H1 (cell line): Measurements from ENCODE around the gene OR13A1.

Source experiments
- BRCA1 ChIP-seq: IDR thresholded peaks from 2 replicates; pipeline ENCODE4 v1.6.1; 2012; ENCODE audit warnings: low read depth, low read length, improper control_type of control experiment
- CEBPB ChIP-seq: IDR thresholded peaks from 2 replicates; pipeline ENCODE4 v1.6.1; 2012; ENCODE audit warnings: low read depth, low read length
- EZH2 ChIP-seq: fragments of 200-600 bp; sonication (generic); IDR thresholded peaks from 2 replicates; pipeline ENCODE4 v1.7.1; 2012; ENCODE audit warnings: low read depth, mild to moderate bottlenecking, moderate library complexity, low read length, inconsistent platforms; ENCODE audit not compliant: severe bottlenecking
- JUND ChIP-seq: IDR thresholded peaks from 2 replicates; pipeline ENCODE4 v1.6.1; 2011; ENCODE audit warnings: mild to moderate bottlenecking, improper control_type of control experiment, low read length
- KDM1A ChIP-seq: fragments of 200-600, 300-600 bp; sonication (generic); IDR thresholded peaks from 2 replicates; pipeline ENCODE4 v1.7.1; 2016; ENCODE audit warnings: mild to moderate bottlenecking, low read length, borderline replicate concordance
- PHF8 ChIP-seq: fragments of 200-600 bp; sonication (generic); conservative IDR thresholded peaks from 2 replicates; pipeline ENCODE4 v1.7.1; 2012; ENCODE audit warnings: low read depth, mild to moderate bottlenecking, inconsistent platforms, low read length, moderate library complexity
- POLR2A ChIP-seq, 2 experiments: IDR thresholded peaks; 1 replicate in 1 of 2; 2 replicates in 1 of 2; pipeline ENCODE4 v1.6.1; 2011; ENCODE audit warnings: low read depth in 2 of 2, low read length in 2 of 2, mild to moderate bottlenecking in 2 of 2; ENCODE audit errors: control extremely low read depth in 1 of 2
- POLR2AphosphoS5 ChIP-seq: IDR thresholded peaks from 2 replicates; pipeline ENCODE4 v1.6.1; 2011; ENCODE audit warnings: low read depth, low read length
- SP1 ChIP-seq: IDR thresholded peaks from 2 replicates; pipeline ENCODE4 v1.6.1; 2011; ENCODE audit warnings: low read depth, low read length
- TAF1 ChIP-seq: IDR thresholded peaks from 2 replicates; pipeline ENCODE4 v1.6.1; 2011; ENCODE audit warnings: mild to moderate bottlenecking, low read depth, low read length
- TBP ChIP-seq: IDR thresholded peaks from 2 replicates; pipeline ENCODE4 v1.6.1; 2011; ENCODE audit warnings: low read depth, low read length, improper control_type of control experiment
- ZNF274 ChIP-seq: IDR thresholded peaks from 2 replicates; pipeline ENCODE4 v1.7.0; 2012; ENCODE audit warnings: low read length, borderline replicate concordance; ENCODE audit errors: extremely low read depth
- TF ChIP-seq, protein P1 (sequence below), 3 experiments: IDR thresholded peaks; 1 replicate in 2 of 3; 2 replicates in 1 of 3; pipeline versions ENCODE4 v1.5.1 to v1.6.1; 2011; ENCODE audit warnings: low read length in 3 of 3, mild to moderate bottlenecking in 3 of 3, inconsistent platforms in 2 of 3, low read depth in 1 of 3, moderate library complexity in 1 of 3; ENCODE audit not compliant: insufficient read depth in 1 of 3; ENCODE audit errors: control extremely low read depth in 1 of 3

DNA sequence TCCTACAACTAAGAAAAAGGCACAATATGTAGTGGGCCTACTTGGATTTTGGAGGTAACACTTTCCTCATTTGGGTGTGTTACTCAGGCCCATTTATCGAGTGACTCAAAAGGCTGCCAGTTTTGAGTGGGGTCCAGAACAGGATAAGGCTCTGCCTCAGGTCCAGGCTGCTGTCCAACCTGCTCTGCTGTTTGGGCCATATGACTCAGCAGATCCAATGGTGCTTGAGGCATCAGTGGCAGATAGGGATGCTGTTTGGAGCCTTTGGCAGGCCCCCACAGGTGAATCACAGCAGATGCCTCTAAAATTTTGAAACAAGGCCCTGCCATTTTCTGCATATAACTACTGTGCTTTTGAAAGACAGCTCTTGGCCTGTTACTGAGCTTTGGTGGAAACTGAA is 24.5 kb upstream of the OR13A1 start:
- TF ChIP-seq POLR2A (IDR thresholded peaks at IDR 0.05; ENCODE audit: control extremely low read depth in 1 of 2, low read depth in 2 of 2, low read length in 2 of 2), result no peak
- TF ChIP-seq PHF8, result no peak
- no peak for TF ChIP-seq SP1
- TF ChIP-seq TAF1, result no peak
- TF ChIP-seq KDM1A, result no peak
- no peak for TF ChIP-seq TBP
- TF ChIP-seq POLR2AphosphoS5, result no peak
- TF ChIP-seq JUND, result no peak
- TF ChIP-seq, protein P1, sequence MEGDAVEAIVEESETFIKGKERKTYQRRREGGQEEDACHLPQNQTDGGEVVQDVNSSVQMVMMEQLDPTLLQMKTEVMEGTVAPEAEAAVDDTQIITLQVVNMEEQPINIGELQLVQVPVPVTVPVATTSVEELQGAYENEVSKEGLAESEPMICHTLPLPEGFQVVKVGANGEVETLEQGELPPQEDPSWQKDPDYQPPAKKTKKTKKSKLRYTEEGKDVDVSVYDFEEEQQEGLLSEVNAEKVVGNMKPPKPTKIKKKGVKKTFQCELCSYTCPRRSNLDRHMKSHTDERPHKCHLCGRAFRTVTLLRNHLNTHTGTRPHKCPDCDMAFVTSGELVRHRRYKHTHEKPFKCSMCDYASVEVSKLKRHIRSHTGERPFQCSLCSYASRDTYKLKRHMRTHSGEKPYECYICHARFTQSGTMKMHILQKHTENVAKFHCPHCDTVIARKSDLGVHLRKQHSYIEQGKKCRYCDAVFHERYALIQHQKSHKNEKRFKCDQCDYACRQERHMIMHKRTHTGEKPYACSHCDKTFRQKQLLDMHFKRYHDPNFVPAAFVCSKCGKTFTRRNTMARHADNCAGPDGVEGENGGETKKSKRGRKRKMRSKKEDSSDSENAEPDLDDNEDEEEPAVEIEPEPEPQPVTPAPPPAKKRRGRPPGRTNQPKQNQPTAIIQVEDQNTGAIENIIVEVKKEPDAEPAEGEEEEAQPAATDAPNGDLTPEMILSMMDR (IDR thresholded peaks at IDR 0.05; ENCODE audit: control extremely low read depth in 1 of 3, insufficient read depth in 1 of 3, low read depth in 1 of 3, low read length in 3 of 3), result no peak
- TF ChIP-seq BRCA1, result no peak
- no peak for TF ChIP-seq EZH2
- TF ChIP-seq CEBPB, result no peak
- TF ChIP-seq ZNF274, result no peak
